ENCODE data around the gene IFITM2.
"Not testable (repeated sequence)": the region's sequence is repeated elsewhere in the genome, so short reads cannot be mapped to it uniquely, and the experiment has no call there.

Gene IFITM2

GRCh38 chr11:327581-327923 is 19.9 kb downstream of the IFITM2 start:
- no peak for DNase-seq

- no peak for DNase-seq
Observed at GRCh38 chr11:328012-328411, 20.4 kb downstream of the IFITM2 start.

GRCh38 chr11:328516-329100 is 21.0 kb downstream of the IFITM2 start:
- not testable (repeated sequence) for DNase-seq

- DNase-seq = no peak
Observed at GRCh38 chr11:329886-330253, 22.3 kb downstream of the IFITM2 start.

- no peak for DNase-seq
Observed at GRCh38 chr11:330307-330693, 22.7 kb downstream of the IFITM2 start.

GRCh38 chr11:330694-331357 is 23.2 kb downstream of the IFITM2 start:
- no peak for DNase-seq

GRCh38 chr11:331358-332060 is 23.9 kb downstream of the IFITM2 start:
- no peak for DNase-seq

- DNase-seq = no peak
Observed at GRCh38 chr11:332651-333480, 25.2 kb downstream of the IFITM2 start.

- not testable (repeated sequence) for DNase-seq
Observed at GRCh38 chr11:333616-334263, 26.1 kb downstream of the IFITM2 start.

GRCh38 chr11:334264-334994 is 26.8 kb downstream of the IFITM2 start:
- DNase-seq = no peak

- no peak for DNase-seq
Observed at GRCh38 chr11:335779-336658, 28.4 kb downstream of the IFITM2 start.

- no peak for DNase-seq
Observed at GRCh38 chr11:336659-337198, 29.1 kb downstream of the IFITM2 start.

- DNase-seq = no peak
Observed at GRCh38 chr11:337711-338110, 30.1 kb downstream of the IFITM2 start.

GRCh38 chr11:339963-340362 is 32.3 kb downstream of the IFITM2 start:
- no peak for DNase-seq

- no peak for DNase-seq
Observed at GRCh38 chr11:340539-341512, 33.2 kb downstream of the IFITM2 start.

GRCh38 chr11:342328-342727 is 34.7 kb downstream of the IFITM2 start:
- no peak for DNase-seq

- DNase-seq = no peak
Observed at GRCh38 chr11:344836-345578, 37.4 kb downstream of the IFITM2 start.

GRCh38 chr11:346529-346928 is 38.9 kb downstream of the IFITM2 start:
- no peak for DNase-seq

All from DMS79 treated with DMSO at 0.1 percent for 48 hours (cell line).